Epidermal melanocyte (primary cell): Measurements from ENCODE around the gene TIGD6.
A peak's percentile ranks its signal among the peaks of the same experiment; 100 is the strongest.

Experiments
- DNase-seq: peaks from one replicate; pipeline ENCODE4 v3.0.0; 2011; ENCODE audit warnings: low spot score; ENCODE audit not compliant: insufficient read length

TIGD6 gene

DNA sequence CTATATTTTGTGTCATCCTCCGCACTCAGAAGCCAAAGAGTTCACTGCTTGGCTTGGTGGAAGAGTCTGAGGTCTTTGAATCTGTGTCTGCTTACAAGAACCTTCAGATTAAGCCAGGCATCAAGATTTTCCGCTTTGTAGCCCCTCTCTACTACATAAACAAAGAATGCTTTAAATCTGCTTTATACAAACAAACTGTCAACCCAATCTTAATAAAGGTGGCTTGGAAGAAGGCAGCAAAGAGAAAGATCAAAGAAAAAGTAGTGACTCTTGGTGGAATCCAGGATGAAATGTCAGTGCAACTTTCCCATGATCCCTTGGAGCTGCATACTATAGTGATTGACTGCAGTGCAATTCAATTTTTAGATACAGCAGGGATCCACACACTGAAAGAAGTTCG, 19.2 kb downstream of the TIGD6 start:
- DNase-seq: no peak

GRCh38 chr5:149979896-149980295, 20.6 kb downstream of the TIGD6 start:
- no peak for DNase-seq

DNA sequence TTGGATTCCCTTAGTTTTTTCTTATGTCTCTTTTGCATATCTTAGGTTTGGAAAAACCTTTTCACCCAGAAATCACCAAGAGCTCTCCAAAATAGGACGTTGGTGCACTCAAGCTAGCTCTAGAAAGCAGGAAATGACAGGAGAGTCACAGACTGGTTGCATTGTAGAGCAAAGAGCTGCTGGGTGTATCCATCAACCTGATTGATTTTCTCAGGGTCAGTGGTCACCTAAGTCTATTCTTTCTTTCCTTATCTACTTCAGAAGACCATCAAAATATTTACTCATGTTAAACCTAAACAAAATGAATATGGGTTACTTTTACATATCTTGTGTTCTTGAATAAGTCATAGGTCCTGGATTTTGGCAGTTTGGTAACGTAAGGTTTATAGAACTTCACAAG, 25.0 kb downstream of the TIGD6 start:
- DNase-seq: no peak

DNA sequence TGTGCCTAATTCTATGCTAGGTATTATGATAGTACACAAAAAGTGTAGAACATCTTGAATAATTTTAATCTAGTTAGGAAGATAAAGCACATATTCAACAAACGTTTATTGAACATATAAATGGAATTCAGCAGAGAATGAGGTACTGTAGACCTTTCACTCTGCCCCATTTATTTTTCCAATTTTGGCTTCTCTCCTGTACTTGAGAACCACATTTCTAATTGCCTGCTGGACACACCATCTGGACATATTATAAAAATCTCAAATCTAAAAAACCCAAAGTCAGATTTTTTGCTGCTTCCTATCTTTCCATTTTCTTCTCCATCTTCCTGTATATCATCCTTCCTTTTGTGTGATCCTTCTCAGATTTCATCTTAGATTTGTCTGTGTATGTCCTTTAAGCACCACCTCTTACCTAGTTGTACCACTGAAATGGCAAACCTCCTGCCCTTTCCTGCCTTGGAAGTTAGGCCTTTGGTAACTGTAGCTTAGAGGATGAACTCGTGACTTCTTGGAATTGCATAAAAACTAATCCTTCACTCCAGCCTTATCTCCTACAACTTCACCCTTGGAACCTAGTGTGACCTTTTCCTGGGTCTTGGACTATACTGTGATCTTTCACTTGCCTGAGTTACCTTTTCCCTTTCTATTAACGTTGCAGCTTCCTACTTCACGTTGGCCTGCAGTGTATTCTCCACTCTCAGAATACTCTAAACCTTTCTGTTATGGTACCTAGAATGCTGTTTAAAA, 31.1 kb downstream of the TIGD6 start:
- DNase-seq: no peak

DNA sequence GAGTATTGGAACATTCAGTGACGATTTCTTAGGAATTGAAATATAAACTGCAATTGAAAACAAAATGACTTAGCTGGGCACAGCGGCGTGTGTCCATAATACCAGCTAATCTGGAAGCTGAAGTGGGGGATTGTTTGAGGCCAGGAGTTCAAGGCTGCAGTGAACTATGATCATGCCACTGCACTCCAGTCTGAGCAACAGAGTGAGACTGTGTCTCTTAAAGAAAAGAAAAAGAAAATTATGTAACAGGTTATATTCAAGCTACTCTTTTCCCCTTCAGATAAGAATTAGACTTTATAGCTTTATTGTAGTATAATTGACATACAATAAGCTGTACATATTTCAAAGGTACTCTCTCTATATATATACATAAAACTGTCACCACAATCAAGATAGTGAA, 33.5 kb downstream of the TIGD6 start:
- no peak for DNase-seq

GRCh38 chr5:149963729-149964128, 36.7 kb downstream of the TIGD6 start:
- no peak for DNase-seq

GRCh38 chr5:149962601-149963300, 37.7 kb downstream of the TIGD6 start:
- DNase-seq: no peak

DNA sequence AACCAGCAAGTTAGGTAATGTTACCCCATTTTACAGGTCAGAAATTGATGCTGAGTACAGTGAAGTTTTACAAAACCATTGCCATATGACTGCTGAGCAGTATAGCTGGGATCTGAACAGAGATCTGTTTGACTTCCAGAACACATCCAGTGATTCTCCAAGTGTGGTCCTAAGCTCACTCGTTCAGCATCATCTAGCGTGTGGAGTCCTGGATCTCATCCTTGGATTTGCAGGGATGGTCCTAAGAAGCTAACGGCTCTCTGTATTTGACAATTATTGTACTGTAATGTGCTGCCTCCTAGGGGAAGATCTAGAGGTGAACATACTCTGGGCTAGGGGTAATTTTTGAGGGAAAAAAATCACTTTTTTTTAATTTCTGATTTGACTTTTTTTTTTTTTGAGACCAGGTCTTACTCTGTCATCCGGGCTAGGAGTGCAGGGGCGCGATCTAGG, 38.5 kb downstream of the TIGD6 start:
- DNase-seq: peak; percentile 51

GRCh38 chr5:149961186-149961685, 39.2 kb downstream of the TIGD6 start:
- DNase-seq: no peak

GRCh38 chr5:149960272-149961185, 39.9 kb downstream of the TIGD6 start, which contains the start of gene SLC26A2:
TSS of gene SLC26A2 (plus strand) at chr5:149960758. CDS start at chr5:149977653, 16,895 bp downstream.
- DNase-seq: peak; percentile 92

GRCh38 chr5:149959406-149960236, 40.8 kb downstream of the TIGD6 start:
- no peak for DNase-seq

DNA sequence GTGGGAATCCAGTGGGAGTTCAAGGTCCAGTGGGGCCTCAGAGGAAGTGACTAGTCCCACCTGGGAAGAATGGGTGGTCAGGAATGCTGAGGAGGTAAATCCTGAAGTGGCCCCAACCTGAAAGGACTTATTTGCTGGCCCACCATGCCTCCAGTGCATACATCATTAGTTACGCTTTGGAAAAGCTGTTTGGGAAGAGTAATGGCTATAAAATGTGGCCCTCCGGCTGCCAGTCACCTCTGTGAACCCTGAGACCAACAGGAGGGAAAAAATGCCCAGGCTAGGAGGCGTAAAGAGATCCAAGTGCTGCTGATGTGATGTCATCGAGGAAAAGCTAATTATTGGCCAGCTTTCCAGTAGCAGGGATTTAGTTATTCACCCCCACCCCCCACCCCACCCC, 42.6 kb downstream of the TIGD6 start:
- no peak for DNase-seq

GRCh38 chr5:149956685-149957084, 43.8 kb downstream of the TIGD6 start:
- DNase-seq: no peak

GRCh38 chr5:149954798-149955197, 45.7 kb downstream of the TIGD6 start:
- DNase-seq: no peak

GRCh38 chr5:149953436-149954121, 46.9 kb downstream of the TIGD6 start:
- no peak for DNase-seq

DNA sequence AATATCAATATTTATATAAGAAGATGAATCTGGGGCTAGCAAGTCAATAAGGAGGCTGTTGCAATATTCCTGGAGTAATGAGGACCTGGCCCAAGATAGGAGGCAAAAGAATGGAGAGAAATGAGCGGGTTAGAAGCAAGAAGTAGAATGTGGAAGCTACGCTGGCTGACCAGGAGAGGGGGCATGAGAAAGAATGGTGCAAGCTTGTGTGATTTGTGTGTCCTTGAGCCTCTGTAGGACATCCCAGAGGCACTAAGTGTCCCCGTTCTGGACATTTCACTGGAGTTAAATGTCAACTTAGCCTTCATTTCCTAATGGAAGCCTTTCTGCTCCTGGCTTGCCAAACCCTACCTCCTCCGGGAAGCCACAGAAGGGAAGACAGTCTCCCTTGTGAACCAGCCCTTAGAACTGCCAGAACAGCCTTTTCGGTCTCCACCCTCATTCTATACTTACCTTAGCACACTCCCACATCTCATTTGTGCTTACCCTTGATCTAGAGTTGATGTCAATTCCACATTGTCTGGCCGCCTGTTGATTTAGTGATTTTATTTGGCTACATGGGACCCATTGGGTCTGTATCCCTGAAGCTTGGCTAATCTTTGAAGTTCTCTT, 49.2 kb downstream of the TIGD6 start:
- no peak for DNase-seq

GRCh38 chr5:149948993-149949392, 51.5 kb downstream of the TIGD6 start:
- no peak for DNase-seq

GRCh38 chr5:149946118-149946517, 54.3 kb downstream of the TIGD6 start:
- DNase-seq: no peak

DNA sequence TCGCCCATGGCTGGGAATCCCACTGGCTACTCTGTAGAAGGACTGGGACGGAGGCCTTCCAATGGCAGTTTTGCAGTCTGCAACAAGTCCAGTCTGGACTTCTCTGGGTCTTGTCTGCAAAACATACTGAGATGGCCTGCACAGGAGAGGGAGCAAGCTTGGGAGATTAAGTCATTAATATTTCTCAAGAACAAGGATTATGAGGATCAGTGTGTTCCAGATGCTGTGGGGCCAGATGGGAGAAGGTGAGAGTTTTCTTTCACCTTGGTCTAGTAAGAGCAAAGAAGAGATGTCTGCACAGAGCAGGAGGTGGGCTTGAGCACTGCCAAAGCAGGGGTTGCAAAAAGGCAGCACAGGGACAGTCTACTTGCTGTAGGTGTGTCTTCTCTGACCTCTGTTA, 55.8 kb downstream of the TIGD6 start, which contains the start of gene PDE6A:
TSS of gene PDE6A (minus strand) at position 128 of the 400 bp plus-strand sequence. CDS start at position 8, 120 bp downstream.
- no peak for DNase-seq
